ENCODE measurements around the gene FRMD6. TPM values are rescaled to one million over a fixed set of nuclear protein-coding genes. Genes with fewer than 3 reads are reported as not detected.

FRMD6 gene
- total RNA-seq, 2 donors from 2014 or later, result 2.7 to 9.5 TPM

DNA sequence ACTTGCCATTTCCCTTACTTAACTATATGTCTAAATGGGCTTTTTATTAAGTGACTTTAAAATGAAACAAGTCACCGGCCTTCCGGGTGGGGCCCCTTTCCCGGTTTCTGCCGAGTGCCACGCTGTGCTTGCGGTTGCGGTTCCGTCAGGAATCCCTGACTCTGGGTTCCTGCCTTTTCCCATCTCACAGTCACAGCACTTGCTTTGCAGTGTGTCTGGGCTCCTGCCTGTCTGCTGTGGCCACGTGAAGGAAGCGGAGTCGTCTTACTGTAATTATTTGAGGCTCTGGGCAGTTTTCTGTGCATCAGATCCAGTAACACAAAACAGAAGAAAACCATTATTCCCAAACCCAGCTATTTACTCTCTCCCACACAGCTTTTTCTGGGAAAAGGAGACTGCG, 44.0 kb upstream of the FRMD6 start:
- no peak overlapping the region for H3K9ac ChIP-seq (ENCODE audit: low read depth in 2 of 2, low read length in 2 of 2)
- H3K9me3 ChIP-seq, result no peaks in the 10 kb centered on the region
- no peak overlapping the region for H3K27ac ChIP-seq
- TF ChIP-seq, protein P1, sequence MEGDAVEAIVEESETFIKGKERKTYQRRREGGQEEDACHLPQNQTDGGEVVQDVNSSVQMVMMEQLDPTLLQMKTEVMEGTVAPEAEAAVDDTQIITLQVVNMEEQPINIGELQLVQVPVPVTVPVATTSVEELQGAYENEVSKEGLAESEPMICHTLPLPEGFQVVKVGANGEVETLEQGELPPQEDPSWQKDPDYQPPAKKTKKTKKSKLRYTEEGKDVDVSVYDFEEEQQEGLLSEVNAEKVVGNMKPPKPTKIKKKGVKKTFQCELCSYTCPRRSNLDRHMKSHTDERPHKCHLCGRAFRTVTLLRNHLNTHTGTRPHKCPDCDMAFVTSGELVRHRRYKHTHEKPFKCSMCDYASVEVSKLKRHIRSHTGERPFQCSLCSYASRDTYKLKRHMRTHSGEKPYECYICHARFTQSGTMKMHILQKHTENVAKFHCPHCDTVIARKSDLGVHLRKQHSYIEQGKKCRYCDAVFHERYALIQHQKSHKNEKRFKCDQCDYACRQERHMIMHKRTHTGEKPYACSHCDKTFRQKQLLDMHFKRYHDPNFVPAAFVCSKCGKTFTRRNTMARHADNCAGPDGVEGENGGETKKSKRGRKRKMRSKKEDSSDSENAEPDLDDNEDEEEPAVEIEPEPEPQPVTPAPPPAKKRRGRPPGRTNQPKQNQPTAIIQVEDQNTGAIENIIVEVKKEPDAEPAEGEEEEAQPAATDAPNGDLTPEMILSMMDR (IDR thresholded peaks at IDR 0.05), result no peak
- no peaks in the 10 kb centered on the region for H3K27me3 ChIP-seq
- intact Hi-C loops (cut with DNase I), result no loop called here
- H3K36me3 ChIP-seq, result no peaks in the 10 kb centered on the region
- no peak for DNase-seq
- no peaks in the 10 kb centered on the region for H3K4me1 ChIP-seq
- no peak overlapping the region for H3K4me3 ChIP-seq

DNA sequence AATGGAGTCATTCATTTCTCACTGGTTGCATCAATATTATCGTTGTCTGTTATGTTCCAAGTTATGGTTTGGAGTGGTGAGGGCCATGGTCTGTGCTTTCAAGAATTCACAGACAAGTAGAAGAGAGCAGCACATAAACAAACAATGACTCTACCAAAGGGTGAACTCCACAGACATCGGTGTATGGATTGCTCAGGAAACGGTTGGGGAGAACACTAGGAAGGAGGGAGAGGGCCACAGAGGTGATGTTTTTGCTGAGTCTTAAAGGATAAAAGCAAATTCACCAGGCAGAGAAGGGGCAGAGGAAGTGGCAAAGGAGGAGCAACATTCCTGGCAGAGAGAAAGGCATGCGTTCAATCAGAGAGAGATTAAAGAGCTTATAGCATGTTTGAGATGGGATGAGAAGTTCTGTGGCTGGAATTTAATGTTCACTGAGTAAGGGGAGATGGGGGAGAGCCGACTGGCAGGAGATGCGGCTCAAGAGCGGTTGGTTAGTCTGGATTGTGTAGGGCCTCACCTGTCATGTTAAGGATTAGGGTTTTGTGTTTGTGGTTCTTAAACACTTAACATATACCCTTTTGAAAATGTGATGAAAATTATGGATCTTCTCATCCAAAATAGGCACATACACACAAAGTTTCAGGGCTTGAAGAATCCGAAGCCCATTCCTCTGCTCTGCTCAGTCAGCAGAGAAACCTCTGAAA, 42.3 kb upstream of the FRMD6 start:
- Histone ChIP-seq H3K9ac (ENCODE audit: low read depth in 2 of 2, low read length in 2 of 2) (no peak overlapping the region), H3K27me3 (no peaks in the 10 kb centered on the region), H3K4me3 (no peak overlapping the region), H3K27ac (no peak overlapping the region), H3K4me1 (no peaks in the 10 kb centered on the region), H3K36me3 (no peaks in the 10 kb centered on the region), H3K9me3 (no peaks in the 10 kb centered on the region)
- intact Hi-C loops (cut with DNase I), result no loop called here
- TF ChIP-seq, protein P1 (IDR thresholded peaks at IDR 0.05), result no peak
- DNase-seq, result no peak

DNA sequence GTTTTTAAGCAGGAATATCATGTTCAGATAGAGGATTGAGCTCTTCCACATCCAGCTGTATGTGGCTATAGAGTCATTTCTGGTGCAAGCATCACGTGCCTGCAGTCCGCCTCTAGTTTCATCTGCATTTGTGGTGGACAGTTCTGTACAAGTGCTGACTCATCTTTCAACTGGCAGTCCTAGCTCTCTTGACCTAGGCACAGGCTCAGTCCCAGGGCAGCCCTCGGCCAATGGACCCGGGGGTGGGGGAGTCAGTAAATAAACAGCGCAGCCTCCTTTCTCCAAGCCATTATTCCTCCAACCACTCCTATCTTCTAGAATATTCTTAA, 41.8 kb upstream of the FRMD6 start:
- no peak for DNase-seq
- H3K4me1 ChIP-seq, result no peaks in the 10 kb centered on the region
- no peak overlapping the region for H3K4me3 ChIP-seq
- intact Hi-C loops (cut with DNase I), result no loop called here
- no peaks in the 10 kb centered on the region for H3K27me3 ChIP-seq
- TF ChIP-seq, protein P1 (IDR thresholded peaks at IDR 0.05), result no peak
- H3K9me3 ChIP-seq, result no peaks in the 10 kb centered on the region
- no peak overlapping the region for H3K27ac ChIP-seq
- H3K9ac ChIP-seq (ENCODE audit: low read depth in 2 of 2, low read length in 2 of 2), result no peak overlapping the region
- no peaks in the 10 kb centered on the region for H3K36me3 ChIP-seq

DNA sequence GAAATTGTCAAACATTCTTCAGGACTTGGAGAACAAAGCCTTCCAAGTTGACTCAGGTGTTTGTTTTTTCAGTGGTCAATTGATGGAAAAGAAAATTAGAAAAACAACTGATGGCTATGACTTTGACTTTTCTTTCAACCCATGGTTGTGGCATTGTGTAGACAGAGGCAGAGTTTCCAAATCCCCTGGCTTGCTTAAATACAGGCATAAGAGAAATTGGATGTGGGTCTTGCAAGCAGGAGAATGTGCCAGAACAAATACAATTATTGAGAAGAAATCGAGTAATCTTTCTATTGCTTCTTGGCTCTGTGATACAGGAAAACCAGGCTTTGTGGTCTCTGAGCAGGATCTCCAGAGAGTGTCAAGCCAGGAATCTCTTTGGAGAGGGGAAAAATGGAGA, 40.9 kb upstream of the FRMD6 start:
- Histone ChIP-seq H3K9me3 (no peaks in the 10 kb centered on the region), H3K9ac (ENCODE audit: low read depth in 2 of 2, low read length in 2 of 2) (no peak overlapping the region), H3K4me3 (no peak overlapping the region), H3K27me3 (no peaks in the 10 kb centered on the region), H3K36me3 (no peaks in the 10 kb centered on the region), H3K27ac (no peak overlapping the region), H3K4me1 (no peaks in the 10 kb centered on the region)
- no peak for DNase-seq
- TF ChIP-seq, protein P1 (IDR thresholded peaks at IDR 0.05), result no peak
- intact Hi-C loops (cut with DNase I), result no loop called here

DNA sequence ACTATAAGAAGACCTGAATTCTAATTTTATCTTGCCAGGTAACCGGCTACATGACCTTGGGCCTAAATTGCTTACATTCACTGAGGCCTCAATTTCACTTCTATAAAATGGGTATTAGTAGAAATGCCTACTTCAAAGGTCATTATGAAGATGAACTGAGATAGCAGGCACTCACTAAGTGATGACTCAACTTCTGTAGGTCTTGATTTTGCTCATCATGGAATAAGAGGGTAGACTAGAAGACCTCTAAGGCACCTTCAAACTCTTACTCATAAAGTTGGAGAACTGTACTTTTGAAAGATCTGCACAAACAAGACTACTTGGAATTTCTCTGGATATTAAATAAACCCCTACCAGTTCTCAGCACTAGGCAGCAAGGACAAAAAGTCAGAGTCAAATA, 39.3 kb upstream of the FRMD6 start:
- H3K4me1 ChIP-seq, result no peaks in the 10 kb centered on the region
- TF ChIP-seq, protein P1 (IDR thresholded peaks at IDR 0.05), result no peak
- intact Hi-C loops (cut with DNase I), result no loop called here
- H3K9me3 ChIP-seq, result no peaks in the 10 kb centered on the region
- H3K36me3 ChIP-seq, result no peaks in the 10 kb centered on the region
- H3K27me3 ChIP-seq, result no peaks in the 10 kb centered on the region
- no peak overlapping the region for H3K9ac ChIP-seq (ENCODE audit: low read depth in 2 of 2, low read length in 2 of 2)
- H3K27ac ChIP-seq, result no peak overlapping the region
- no peak for DNase-seq
- H3K4me3 ChIP-seq, result no peak overlapping the region
